ENCODE measurements around the gene CFAP410.

DNA sequence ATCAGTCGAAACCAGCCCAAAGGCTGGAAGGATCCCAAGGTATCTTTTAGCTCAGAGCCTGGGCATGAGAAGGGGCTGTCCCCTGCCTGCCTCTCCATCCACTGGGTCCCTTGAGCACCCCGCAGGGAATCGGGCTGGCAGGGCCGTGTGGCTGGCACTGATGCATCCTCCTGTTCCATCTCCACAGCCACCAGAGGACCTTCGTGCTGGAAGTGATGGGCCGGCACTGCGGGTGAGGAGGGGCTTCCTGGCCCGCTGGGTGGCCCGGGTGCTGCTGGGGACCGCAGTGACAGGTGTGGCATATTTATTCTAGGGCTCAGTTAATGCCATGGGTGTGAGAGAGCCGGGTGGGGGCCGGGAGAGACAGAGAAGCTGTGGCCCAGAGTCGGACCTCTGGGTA lies 25.7 kb downstream of the CFAP410 start:
- TF ChIP-seq POLR2A (IDR thresholded peaks at IDR 0.05): no peak
- TF ChIP-seq, protein P1, sequence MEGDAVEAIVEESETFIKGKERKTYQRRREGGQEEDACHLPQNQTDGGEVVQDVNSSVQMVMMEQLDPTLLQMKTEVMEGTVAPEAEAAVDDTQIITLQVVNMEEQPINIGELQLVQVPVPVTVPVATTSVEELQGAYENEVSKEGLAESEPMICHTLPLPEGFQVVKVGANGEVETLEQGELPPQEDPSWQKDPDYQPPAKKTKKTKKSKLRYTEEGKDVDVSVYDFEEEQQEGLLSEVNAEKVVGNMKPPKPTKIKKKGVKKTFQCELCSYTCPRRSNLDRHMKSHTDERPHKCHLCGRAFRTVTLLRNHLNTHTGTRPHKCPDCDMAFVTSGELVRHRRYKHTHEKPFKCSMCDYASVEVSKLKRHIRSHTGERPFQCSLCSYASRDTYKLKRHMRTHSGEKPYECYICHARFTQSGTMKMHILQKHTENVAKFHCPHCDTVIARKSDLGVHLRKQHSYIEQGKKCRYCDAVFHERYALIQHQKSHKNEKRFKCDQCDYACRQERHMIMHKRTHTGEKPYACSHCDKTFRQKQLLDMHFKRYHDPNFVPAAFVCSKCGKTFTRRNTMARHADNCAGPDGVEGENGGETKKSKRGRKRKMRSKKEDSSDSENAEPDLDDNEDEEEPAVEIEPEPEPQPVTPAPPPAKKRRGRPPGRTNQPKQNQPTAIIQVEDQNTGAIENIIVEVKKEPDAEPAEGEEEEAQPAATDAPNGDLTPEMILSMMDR (IDR thresholded peaks at IDR 0.05): no peak

Measured in stomach (tissue), 4 donors.